Esophagus mucosa (tissue), 1 donor: ENCODE results near the gene KRTAP16-1. TPM values are rescaled to one million over a fixed set of nuclear protein-coding genes. Genes with fewer than 3 reads are reported as not detected.

ENCODE experiments used
- ATAC-seq: fragments of 200-7000 bp; cut with Tn5 transposase; one replicate; pipeline ENCODE4 v1.9.1; 2020
- total RNA-seq: library from RNA; stranded (reverse); gene quantifications from one replicate; pipeline ENCODE4 v1.2.4, GENCODE V29; 2023
- donor health status: DM: yes; HTN: yes; CAD: no.

The KRTAP16-1 gene
- total RNA-seq, 1 donor from 2014 or later: not detected

DNA sequence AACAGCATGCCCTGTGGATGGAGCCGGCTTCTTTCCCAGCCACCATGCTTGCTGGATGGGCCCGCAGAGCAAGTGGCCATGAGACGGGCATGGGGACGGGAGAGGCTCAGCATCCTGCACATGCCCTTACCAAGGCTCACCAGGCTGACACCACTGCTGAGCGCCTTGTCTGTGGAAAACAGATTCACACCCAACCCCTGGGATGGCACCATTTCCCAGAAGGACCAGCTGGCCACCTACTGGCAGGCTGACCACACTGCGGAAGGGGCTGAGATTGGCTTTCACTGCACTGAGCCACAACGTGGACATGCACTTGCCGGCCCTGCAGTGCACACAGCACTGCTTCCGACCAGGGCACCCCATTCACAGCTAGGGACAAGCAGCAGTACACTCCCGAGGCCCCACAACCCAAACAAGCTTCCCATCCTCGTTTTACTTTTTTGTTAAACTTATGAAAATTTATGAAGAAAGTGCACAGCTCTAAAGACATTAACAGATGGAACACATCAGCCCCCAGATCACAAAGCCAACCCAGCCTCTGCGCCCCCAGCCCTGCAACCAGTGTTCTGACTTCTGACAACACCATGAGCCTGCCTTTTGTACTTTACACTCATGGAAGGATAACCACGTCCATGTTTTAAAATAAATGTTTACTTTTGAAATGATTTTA is 20.3 kb upstream of the KRTAP16-1 start:
- peak; percentile 62 for ATAC-seq

DNA sequence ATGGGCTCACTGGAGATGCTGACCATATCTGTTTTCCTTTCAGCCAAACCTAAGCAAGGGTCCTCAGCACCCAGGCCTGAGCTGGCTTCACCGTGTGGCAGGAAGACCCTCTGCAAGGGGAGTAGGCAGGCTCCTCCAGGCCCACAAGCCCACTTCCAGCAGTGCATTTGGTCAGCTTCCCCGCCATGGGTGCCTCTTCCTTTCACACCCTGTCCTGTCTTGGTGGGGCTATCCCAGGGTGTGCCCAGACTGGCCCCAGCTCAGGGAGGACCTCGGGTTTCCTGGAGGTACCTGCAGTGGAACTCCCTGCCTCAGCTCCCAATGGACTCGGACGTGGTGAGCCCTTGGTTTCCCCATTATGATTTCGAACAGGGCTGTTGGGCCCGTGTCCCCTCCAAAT is 19.1 kb upstream of the KRTAP16-1 start:
- no peak for ATAC-seq

DNA sequence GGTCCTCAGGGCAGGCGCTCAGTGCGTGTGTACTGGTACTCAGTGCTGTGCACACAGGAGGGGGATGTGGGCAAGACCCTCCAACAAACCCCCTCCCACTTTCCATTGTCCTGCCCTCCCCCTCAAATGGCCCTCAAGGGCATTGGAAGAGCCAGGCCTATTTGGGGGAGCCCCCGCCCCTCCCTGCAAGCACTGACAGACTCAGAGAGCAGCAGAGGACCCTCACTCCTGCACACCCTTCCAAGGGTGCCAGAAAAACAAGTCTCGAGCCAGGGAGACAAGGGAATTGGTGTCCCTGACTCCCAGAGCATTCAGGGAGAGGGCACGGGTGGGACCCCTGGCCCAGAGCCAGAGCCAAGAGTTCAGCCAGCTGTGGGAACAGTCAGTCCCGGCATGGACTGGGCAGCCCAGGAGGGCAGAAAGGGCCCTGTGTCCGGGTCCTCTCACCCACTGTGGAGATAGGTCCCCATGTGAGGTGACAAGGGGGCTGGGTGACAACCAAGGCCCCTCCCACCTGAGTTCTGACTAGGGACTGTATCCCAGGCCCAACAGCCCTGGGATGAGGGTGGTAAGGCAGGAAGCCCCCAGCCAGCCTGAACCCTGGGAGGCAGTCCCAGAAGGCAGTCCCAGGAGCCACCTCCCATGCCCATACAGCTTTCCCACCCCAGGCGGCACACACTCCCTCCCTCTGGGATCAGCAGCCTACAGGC is 18.5 kb upstream of the KRTAP16-1 start:
- ATAC-seq: no peak

DNA sequence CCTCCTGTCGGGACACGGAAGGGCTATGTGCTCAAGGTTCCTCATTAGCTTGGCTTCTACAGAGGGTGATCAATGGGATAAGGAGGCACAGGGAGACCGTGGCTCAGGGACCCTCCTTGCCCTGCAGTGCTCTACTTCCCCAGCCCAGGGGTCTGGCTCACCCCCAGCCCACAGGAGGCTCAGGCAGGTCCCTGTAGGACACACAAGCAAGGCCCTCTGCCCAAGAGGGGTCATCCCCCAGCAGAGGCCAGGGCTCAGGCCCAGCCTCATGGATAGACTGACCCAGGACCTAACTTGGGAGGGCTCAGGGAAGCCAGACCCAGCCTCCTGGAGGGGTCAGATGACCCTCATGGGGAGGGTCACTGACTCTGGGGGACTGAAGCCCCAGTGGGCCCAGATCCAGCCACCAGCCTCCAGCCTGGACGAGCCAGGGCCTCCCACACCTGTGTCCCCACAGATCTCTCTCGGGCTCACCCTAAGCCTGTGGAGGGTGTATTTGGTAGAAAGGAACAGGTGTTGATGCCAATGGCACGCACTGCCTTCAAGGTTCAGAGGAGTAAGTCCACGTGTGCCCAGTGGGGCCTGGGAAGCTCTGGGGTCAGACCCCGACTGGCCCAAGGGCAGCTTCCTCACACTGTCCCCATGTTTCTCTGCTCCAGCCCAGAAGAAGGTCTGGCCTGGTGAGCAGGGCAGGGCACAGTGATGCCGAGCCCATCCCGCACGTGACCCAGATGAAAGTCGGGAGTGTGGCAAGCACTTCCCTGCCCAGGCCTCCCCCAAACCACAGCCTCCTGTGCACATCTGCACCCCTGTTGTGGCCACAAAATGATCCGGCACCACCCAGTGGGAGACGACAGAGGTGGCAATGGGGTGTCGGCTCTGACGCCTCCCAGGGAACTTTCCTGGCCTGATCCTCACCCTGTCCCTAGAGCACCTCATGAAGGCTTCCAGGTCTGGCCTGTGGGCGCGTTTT is 17.4 kb upstream of the KRTAP16-1 start:
- ATAC-seq: no peak

DNA sequence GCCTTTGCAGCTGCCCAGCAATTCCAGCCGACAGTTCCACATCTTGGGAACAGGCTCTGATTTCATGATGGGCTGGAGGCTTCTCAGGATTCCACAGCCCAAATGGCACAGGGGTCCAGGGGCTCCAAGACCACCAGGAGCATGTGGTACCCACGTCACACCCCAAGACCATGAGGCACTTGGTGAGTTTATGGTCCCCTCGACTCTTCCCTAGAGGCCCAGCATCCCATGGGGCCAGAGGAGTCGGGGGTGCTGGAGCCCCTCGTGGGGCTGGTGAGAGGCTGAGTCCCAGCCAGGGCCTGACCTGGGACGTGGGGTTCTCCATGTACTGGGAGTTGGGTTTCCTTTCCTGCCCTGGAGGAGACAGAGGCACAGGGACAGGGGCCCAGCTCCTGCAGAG is 16.5 kb upstream of the KRTAP16-1 start:
- no peak for ATAC-seq

DNA sequence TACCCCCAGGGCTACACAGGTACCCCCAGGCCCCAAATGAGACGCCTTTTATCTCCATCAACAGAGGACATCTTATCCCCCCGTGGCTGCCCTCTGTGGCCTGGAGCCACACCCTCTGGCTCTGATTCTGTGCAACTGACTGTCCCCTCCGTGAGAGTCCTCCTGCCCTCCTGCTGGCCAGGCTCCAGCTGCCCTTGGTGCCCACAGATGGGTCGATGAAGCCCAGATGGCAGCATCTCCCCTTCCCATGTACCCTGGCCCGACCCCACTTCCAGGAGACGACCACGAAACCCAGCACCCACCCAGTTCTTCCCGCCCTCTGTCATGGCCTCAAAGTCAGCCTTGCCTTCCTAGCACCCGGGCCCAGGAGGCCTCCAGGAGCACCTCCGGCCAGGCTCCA is 16.0 kb upstream of the KRTAP16-1 start:
- no peak for ATAC-seq

DNA sequence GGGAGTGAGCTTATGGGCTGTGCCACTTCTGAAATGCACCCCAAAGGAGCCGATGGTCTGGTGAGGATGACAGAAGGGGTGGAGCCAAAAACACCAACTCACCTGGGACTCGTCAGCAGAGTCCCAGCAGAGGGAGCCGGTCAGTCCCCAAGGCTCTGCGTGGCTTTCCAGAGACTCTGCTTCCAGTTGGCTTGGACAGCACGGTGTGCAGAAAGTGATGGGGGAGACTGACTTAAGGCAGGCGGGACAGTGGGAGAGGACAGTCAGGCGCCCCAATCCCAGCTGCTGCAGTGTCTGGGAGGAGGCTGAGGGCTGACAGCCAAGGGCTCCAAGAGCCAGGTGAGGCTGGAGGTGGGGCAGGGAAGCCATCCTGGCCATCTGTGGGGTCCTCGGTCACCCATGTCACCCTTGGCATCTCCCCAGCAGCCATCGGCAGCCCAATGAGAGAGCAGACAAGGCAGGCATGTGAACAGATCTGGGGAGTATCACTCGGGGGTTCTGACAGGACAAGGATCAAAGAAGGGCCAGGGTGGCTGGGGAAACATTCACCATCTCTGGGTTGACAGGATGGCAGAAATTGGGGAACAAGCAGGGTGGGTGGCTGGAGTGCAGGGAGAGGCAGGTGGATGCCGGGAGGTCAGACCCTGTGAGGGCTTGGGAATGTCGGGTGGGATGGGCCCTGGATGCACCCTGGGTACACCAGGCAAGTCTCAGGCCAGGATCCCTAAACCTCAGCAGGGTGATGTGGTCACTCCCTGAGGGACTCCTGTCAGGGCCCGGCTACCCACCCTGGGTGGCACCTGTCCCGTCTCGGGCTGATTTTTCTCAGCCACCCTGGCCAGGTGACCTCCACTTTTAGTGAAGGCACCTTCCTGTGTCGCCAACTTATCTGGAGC is 15.3 kb upstream of the KRTAP16-1 start:
- ATAC-seq: peak; percentile 51

DNA sequence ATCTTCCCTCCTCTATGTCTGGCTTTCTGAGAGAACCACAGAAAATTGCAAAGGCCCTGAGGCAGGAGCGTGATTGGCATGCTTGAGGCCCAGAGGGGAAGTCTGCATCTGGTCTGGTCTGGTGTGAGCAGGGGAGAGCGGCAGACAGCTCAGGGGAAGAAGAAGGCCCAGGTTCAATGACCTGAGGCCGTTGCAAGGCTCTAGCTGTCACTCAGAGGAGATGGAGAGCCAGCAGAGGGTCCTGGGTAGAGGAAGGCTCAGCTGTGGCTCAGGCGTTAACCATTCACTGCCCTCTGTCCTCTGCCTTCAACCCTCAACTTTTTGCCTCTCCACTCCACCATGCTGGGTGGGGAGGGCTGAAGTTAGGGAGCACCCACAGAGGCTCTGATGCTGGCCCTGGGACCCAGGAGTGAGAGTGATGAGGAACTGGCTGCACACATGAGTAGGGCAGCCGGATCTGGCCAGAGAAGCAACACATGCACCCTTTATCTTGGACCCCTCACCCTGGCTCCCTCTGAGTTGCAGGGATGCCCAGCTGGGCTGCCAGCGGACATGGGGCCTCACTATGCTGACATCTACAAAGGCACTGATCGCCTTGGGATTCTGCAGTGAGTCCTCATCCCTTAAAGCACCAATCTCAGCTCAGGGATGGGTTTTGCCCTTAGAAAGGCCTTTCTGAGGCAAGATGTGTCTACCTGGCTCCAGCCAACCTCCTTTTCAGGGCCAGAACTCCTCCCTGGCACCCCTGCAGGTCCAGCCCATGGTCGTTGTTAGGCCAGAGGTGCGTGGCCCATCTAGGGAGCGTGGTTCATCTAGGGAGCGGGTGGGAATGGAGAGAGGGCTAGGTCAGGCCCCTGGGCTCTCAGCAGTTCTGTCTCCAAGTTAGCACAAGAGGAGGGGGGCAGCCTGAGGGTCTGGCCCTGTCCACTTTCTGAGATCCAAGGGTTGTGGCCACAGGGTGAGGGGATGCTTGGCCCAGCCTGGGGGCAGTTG is 14.1 kb upstream of the KRTAP16-1 start:
- ATAC-seq: no peak

DNA sequence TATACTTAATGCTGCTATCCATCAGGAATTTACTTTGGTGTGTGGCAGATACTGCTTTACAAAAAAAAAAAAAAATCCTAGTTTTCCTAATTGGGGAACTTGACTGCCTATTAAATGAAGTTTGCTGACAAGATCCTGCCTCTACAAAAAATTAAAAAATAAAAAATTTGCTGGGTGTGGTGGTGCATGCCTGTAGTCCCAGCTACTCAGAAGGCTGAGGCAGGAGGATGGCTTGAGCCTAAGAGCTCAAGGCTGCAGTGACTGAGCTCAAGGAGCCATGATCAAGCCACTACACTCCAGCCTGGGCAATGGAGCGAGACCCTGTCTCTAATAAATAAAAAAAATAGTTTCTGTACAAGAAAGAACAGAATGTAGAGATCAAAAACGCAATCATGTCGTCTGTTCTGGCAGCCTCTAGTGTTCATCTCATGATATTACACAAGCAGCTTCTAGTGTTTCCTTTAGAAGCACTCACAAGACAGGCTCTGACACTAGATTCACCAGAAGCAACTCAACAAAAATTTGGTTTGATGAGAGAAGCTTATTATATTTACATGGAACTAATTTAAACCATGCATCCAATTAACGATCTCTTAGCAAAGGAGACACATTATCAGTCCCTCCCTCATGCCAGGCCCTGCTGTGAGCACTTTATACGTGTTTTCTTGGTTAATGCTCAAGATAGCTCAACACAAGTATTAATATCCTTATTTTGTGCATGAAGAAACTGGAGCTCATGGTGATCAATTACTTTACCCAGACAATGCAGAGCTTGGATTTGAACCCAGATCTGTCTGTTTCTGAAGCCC is 13.2 kb upstream of the KRTAP16-1 start:
- peak; percentile 55 for ATAC-seq

DNA sequence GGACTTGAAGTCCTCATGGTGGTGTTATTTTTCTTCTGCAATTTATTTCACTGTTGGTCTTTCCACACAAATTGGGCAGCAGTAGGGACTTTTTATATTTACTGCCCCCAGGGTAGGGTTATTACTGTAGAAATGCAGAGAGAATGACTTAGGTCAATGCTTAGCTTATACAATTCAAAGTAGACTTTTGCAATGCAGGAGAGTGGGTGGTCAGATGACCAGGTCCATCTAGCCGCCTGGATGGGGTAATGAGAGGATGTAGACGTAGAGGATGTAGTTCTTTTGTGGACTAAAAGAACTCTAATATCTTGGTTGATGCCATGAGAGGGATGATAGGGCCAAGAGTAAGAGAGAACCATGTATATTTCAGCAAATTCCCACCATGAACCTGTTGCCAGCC is 9.1 kb upstream of the KRTAP16-1 start:
- ATAC-seq: no peak

DNA sequence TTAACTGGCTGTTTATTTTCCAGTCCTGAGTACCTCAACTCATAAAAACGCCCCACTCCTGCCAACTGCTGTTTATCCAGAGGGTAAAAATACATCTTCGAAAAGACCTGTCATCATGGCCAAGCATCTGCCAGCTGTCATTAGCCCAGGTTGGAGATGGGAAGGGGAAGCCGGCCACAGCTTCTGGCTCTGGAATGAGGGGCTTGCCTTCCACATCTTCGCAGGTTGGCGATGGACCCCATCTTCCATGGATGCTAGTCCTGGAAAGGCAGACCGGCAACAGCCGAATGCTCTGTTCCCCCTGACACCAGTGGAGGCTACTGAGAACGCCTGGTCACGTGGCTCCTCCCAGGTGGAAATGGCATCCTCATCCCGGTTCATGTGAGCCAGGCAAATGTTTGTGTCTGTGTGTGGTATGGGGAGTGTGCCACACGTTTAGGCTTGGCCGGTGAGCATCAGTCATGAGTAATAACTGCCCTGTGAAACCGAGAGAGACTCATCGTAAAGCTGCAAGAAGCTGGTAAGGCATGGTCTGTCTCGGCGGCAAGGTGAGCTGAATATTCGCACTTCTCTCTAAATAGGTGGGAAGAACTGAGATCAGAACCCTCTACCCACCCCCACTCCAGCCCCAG is 6.8 kb upstream of the KRTAP16-1 start:
- no peak for ATAC-seq

DNA sequence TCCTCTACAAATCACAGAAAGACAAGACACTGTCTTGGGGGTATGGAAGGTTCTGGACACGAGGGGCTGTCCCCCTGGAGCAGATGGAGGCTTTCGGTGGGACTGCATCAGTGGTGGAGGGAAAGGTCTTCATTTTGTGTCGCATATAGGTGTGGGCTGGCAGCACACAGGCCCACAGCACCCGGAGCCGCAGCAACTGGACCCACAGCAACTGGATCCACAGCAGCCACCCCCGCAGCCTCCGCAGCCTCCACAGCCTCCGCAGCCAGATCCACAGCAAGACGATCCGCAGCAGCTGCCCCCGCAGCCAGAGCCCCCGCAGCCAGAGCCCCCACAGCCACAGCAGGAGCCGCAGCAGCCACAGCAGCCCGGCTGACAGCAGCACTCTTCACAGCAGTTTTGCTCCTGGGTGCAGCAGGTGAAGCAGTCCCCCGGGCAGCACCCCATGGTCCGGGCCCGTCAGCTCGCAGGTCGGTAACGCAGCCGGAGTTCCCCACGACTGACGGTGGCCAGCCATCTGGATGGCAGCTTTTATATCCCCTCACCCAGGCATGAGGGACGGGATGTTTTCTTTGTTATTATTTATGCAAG is 6.2 kb upstream of the KRTAP16-1 start, which contains the start of gene KRTAP17-1:
KRTAP17-1 (minus strand) TSS at position 507 of the 591 bp plus-strand sequence; CDS start at position 447, 60 bp downstream.
- no peak for ATAC-seq

DNA sequence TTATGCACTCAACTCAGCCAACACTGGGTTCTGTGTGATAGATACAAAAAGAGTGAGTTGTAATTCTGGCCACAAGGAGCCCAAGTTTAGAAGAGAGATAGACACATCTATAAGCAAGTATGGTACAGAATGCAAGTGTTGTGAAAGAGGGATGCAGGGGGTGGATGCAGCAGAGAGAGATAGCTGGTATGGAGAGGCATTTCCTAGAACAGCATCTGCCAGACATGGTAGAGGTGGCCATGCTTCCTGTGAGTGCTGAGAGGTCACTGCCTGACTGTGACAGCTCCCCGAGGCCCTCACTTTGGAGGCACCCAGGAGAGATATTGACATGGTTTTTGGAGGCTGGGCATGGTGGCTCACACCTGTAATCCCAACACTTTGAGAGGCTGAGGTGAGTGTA is 2.0 kb upstream of the KRTAP16-1 start:
- ATAC-seq: no peak

DNA sequence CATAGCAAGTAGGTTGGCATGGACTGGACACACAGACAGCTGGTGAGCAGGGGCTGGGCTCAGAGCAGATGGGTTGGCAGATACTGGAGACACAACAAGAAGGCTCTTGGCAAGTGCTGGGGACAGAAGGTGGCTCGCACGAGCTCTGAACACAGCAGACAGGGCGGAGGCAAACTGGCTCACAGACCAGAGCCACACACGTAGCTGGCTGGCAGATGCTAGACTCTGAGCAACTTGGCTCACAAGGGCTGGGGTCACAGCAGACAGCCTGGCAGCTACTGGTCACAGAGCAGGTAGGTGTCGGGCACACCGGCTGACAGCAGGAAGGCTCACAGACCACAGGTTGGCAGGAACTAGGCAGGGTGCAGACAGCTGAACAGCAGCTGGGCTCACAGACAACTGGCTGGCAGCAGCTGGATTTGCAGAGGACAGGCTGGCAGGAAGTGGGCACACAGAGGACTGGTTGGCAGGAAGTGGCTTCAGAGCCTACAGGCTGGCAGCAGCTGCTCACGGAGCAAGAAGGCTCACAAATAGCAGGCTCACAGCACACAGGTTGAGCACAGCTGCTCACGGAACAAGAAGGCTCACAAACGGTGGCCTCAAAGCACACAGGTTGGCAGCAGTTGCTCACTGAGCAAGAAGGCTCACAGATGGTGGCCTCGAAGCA is 725 bp downstream of the KRTAP16-1 start:
- peak; percentile 82 for ATAC-seq

DNA sequence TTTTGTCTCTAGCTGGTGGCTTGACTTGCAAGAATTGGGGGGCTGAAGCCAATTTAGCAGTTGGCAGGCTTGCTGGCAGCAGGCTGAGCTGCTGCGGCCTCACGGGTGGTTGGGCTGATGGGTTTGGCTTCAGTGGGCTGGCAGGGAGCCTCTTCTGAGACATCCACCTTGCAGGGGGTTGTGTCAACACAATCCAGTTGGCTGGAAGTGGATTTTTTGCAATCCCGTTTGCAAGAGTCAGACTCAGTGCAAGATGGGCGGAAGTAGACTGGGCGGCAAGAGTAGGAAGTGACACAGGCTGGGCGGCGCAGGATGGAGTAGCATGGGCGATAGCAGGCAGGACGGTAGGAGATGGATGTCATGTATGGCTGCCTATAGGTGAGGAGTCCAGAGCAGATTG is 1.5 kb downstream of the KRTAP16-1 start:
- ATAC-seq: no peak

DNA sequence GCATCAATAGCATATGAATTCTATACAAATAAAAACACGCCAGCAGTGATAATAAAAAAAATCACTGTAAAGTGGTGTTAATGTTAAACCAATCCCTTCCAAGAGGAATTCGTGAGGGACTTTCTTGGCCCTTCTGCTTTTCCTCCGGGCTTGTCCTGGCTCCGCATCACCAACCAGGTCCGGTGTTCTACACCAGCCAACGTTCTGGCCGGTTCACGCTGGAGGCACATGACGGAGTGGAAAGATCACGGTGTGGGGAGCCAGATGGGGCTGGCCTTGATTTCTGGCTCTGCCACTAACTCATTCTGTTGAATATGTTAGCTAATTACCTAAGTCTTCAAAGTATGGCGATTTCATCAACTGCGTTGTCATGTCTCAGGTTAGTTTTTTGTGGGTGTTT is 5.0 kb downstream of the KRTAP16-1 start:
- no peak for ATAC-seq

DNA sequence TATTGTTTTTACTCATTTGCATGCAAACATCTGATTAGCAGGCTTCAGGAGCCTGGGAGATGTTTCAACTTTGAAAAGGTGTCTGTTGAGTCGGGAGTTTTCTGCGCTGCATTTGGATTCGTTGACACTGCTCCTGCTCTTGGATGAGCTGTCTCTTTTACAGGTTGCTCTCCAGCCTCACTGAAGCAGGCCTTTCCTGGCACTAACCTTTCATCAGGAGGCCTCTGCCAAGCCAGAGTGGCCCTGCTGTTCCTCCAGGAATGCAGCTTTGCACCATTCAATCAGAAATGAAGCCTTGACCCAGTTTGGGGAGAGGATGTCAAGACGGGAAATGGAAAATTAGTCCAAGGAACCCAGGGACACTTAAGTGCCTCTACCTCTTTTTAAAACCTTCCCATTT is 6.1 kb downstream of the KRTAP16-1 start:
- no peak for ATAC-seq
